GM10847 (cell line): ENCODE results near the gene CDK17.

Source experiments
- POLR2A ChIP-seq: IDR thresholded peaks from 2 replicates; pipeline ENCODE4 v1.6.1; 2011; ENCODE audit not compliant: insufficient read length; ENCODE audit errors: extremely low read depth

The CDK17 gene

DNA sequence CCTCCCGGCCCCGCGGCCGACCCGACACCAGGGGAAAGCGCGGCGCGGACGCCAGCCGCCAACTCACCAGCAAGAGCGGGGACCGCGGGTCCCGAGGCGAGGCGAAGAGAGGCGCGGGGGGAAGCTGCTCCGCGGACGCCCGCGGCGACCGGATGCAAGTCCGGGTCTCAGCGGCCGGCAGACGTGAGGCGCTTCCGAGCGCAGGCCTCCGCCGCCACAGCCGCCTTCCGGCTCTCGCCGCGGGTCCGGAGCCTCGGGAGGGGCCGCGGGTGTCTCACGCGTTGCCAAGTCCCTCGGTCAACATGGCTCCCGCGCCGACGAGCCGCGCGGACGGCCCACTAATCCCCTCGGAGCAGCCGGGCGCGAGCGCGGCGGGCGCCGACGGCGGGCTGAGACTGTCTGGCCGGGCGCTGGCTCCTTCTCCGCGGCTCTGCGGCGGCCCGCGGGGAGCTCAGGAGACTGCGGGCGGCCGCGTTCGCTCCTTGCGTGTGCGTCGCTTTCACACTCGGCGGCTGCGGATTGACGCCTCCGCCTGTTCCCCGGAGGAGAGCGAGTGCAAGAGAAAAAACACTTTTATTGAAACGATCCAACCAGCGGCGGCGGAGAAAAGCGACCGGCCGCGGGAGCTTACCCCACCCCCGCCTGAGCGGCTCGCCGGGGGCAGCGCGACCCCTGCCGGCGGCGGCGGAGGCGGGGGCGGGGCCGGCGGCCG, at the start of gene CDK17:
TSS of gene CDK17 (minus strand) at position 521 of the 712 bp plus-strand sequence. CDS start 65,603 bp downstream, outside the sequence.
- TF ChIP-seq POLR2A, result peak; percentile 52

DNA sequence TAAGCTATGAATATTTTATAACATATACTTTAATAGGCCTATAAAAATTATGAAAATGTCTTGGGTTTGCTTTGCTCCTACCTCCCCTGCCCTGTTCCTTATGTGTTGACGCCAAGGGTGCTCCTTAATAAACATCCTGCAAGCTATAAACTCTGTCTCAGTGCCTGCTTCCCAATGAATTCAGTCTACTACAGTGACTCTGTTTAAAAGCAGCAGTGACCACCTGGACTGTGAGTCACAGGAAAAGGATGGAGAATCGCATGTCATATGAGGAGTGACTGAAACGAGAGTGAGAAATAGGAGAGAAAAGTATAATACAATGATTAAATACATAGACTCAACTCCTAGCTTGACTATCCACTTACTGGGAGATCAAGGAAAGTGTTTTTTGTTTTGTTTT, 48.1 kb upstream of the CDK17 start:
- no peak for TF ChIP-seq POLR2A

DNA sequence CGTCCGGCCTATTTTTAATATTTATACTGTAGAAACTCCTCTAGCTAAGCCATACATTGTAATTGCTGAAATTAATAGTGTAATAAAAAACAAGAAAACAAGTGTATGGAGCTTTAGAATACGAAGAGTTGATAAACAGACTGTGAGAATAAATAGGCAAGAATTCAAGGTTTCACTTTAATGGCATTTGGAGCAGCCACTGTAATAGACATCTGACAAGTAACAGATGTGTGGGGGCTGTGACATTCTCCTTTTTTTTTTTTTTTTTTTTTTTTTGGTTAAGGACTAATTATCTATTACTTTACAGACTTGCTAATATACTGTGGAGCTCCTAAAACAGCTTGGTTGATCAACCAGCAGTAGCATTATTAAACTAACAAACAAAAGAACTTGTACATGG, 47.0 kb upstream of the CDK17 start:
- no peak for TF ChIP-seq POLR2A

DNA sequence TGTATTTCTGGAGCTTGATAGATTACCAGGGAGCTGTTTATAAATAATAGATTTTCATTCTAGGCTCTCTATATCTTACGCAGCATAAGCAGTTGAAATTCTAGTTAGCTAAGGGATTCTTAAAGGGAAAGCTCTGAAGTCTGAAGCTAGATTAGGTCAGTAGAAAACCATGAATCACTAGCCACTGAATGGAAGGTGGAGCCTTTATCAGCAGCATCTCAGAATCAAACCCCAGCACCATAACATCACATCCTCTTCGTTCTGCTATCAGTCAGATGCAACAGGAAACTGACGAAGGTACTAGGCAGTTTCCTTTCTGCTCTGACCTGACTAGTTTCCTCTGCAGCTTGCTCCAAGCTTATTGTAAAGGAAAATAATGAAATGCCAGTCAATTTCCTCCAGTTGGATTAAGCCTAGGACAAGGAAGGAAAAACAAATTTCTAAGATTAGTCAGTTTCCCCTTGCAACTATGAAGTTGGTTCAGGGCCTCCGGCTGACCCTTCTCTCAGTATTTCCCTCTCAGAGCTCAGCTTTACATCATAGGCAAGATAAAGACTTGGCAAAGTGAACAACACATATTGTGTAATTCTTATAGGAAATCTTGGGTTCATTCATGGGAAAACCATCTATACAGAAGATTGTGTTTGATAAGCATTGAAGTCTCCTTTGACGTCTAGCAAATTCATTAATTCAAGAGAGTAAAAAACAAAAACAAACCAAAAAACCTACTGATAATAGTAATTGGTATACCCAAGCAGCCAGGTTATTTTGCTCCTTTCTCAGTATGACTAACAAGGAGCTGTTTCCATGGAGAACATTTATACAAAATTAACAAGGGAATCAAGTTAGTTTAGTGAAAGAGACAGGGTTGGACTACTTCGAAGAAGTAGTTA, 45.7 kb upstream of the CDK17 start:
- TF ChIP-seq POLR2A, result no peak

DNA sequence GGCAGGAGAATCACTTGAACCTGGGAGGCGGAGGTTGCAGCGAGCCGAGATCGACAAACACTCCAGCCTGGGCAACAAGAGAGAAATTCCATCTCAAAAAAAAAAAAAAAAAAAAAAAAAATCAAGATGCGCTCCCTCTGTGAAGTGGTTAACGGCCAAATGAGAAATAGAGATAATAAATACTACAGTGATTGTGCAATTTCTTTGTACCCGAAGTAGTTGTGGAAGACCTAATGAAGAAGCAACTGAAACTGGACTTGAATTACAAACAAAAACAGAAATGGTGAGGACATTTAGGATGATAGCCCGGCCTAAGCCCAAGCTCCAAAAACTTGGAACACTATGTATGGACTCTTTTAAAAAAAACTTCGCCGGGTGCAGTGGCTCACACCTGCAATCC, 44.2 kb upstream of the CDK17 start:
- TF ChIP-seq POLR2A, result no peak

DNA sequence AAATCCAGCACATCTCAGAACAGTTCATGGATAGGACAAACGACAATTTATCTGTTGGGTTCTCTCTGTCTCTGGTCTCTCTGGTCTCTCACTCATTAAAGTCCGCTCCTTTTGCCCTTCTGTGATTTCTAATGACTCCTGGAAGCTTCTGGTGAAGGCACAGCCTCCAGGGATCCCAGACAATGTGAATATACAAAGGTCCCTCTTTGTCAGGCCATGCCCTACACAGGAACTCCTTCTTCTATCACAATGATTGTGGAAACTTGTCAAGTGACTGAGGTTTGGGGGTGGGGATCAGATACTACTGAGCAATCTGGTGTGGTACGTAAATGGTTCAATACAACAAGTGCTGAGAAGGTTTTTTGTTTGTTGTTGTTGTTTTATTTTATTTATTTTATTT, 42.7 kb upstream of the CDK17 start:
- TF ChIP-seq POLR2A, result no peak

DNA sequence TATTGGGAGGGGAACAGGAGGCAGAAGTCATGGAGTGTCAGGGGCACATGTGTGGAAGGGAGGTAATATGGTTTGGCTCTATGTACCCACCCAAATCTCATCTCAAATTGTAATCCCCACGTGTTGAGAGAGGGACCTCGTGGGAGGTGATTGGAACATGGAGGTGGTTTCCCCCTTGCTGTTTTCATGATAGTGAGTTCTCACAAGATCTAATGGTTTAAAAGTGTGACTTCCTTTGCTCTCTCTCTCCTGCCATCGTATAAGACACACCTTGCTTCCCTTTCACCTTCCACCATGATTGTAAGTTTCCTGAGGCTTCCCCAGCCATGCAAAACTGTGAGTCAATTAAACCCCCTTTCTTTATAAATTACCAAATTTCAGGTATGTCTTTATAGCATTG, 41.6 kb upstream of the CDK17 start:
- no peak for TF ChIP-seq POLR2A

DNA sequence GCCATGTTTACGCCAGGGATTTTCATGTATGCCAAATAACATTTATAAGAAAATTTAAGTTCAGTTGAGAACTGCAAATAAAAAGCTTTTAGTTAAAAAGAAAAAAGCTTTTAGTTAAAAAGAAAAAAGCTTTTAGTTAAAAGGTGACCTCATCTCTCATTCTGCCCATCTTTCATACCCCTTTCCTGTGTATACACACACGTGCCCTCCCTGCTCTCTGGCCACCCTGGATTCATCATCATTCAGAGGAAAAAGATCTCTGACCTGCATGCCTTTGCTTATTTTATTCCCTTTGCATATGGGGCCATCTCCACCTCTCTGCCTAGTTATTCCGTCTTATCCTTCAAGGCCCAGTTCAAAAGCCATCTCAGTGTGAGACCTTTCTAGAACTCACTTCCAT, 38.1 kb upstream of the CDK17 start:
- TF ChIP-seq POLR2A, result no peak

DNA sequence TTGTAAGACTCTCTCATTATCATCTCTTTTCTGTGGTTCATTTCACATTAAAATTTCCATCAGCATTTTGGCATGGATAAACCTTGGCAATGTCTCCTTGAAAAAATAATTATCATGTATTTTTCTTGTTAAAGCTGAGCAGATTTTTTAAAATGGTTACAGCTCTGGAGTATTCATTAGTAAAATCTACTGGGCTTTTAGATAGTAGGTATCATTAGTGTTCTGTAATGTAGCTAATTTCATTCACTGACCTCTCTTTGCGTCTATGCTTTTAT, 36.9 kb upstream of the CDK17 start:
- TF ChIP-seq POLR2A, result no peak

DNA sequence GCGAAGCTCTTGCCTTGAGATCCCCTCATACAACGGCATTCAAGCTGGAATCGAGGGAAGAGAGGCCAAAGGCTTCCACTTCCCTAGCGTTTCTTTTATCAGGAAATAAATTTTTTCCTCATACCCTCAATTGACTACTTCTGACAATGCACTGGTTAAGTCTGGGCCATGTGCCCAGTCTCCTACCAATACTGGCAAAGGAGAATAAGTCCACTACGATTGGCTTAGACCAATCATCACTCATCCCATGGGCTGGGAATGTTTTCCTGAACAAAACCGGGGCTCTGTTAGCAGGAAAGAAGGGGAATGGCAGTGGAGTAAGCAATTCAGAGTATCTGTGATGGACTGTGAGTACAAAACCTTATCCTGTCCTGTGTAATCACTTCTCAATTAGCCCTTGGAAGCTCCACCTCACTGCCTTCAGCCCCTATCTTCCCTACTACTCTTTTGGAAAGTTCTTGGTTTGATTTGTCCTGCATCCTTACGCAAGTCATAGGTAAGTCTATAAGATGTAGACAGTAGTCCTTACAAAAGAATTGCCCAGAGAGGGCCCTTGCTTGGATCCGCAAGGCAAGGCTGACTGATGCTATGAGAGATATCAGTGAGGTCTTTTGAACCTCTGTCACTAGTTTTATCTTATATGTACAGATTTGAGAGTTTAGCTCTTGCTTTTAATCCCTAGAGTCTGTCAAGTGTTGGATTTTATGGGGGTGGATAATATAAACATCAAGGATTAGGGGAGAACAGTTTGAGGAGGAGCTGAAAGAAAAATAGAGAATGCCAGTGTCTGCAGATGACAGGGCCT, 36.3 kb upstream of the CDK17 start:
- no peak for TF ChIP-seq POLR2A

DNA sequence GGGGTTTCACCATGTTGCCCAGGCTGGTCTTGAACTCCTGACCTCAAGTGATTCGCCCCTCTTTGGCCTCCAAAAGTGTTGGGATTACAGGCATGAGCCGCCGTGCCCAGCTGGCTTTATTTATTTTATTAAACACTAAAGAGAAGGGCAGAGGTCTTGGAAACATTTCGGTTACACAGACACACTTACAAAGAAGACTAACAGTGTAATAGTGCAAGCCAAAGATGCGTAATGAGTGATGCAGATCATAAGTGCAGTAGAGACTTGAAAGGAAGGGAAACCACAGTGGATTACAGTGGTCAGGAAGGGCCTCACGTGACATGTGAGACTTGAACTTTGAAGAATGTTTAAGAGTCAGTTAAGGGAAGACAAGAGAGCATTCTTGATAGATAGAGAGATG, 33.9 kb upstream of the CDK17 start:
- TF ChIP-seq POLR2A, result no peak

DNA sequence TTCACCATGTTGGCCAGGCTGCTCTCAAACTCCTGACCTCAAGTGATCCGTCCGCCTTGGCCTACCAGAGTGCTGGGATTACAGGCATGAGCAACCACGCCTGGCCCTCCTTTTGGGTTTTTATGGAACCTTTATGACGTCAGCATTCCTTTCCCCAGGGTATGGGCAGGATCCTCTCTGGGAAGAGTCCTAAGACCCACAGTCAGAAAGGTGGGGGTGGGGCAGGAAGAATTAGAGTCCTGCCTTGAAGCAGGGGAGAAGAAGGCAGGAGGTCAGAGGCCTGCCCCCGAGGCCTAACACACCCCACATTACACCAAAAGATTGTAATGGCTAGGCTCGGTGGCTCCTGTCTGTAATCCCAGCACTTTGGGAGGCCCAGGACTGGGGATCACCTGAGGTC, 30.8 kb upstream of the CDK17 start:
- no peak for TF ChIP-seq POLR2A

DNA sequence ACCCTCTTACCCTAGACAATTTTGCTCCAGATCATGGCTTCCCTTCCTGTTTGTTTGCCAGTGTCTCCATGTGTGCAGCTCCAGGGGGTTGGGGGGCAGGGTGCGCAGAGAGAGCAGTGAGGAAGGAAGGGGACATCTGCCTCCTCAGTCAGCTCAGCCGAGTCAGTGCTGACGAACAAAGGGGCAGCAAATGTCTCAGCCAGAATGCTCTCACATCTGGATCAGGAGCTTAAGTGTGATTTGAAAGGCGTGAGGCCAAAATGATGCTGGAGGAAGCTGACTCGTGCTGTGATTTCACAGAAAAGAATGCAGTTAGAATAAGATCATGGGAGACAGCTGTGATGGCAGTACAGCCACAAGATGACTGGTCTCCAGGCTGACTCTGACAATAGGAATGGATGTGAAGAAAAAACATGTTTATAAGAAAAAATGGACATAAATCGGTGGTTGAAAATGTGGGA, 27.1 kb upstream of the CDK17 start:
- no peak for TF ChIP-seq POLR2A

DNA sequence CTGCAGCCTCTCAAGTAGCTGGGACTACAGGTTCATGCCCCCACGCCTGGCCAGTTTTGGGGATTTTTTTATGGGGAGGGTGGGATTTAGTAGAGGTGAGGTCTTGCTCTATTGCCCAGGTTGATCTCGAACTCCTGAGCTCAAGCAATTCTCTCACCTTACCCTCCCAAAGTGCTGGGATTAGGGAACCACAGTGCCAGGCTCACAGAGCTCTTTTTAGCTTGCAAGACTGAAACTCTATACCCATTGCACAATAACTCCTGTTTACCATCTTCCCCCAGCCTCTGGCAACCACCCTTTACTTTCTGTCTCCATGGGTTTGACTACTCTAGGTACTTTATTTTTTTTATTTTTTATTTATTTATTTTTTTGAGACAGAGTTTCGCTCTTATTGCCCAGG, 25.7 kb upstream of the CDK17 start:
- no peak for TF ChIP-seq POLR2A

DNA sequence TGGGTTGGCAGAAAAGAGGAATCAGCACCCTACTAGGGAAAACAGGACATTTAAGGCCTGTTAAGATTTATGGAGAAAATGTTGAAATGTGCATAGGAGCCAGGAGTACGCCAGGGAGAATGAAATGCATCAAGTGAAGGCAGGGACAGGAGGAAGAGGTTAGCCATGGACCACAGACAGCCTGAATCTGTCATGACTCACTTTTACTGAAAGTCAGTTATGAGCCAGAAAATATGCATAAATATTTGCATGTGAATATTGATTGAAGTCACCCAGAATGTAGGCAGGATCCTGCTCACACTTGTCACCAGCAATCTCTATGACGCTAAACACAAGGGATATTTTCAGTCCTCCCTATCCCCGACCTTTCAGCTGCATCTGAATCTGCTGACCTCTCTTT, 25.1 kb upstream of the CDK17 start:
- no peak for TF ChIP-seq POLR2A

DNA sequence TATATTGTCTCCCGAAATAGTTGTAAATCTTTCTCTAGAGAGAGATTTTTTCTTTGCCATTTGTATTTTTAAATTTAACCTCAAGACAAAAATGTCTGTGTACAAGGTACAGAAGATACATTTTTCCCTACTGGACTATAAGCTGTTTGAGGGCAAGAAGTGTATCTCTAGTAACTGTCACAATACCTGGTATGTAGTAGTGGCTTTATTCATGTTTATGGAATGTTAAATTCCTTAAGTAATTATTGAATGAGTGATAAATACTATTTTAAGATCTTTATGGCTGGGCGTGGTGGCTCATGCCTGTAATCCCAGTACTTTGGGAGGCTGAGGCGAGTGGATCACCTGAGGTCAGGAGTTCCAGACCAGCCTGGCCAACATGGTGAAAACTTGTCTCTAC, 24.4 kb upstream of the CDK17 start:
- no peak for TF ChIP-seq POLR2A

DNA sequence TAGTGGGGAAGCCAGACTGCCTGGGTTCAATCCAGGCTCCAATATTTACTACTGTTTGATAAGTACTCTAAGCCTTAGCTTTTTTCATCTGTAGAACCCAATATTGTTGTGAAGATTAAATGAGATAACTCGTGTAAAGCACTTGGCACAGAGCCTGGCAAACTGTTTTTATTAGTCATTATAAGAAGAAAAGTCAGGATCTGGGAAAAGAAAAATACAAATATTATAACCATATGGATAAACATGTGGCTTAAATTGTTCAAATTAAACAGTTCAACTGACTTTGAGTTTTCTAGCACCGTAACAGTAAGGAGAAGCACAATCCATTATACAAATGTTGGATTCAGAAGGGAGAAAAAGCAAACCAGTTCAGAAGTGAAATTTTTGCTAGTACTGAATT, 22.0 kb upstream of the CDK17 start:
- no peak for TF ChIP-seq POLR2A

DNA sequence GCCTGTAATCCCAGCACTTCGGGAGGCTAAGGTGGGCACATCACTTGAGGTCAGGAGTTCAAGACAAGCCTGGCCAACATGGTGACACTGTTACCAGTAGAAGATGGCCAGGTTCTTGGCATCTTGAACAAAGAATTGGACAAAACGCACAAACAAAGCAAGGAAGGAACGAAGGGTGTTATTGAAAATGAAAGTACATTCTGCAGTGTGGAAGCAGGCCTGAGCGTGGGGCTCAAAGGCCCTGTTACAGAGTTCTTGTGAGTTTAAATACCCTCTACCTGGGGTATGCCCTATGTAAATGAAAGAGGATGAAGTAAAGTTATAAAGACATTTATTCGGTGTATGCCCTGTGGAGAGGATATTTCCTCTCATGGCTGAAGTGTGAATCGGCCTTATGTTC, 20.8 kb upstream of the CDK17 start:
- no peak for TF ChIP-seq POLR2A
